IMR-90 (cell line): ENCODE results near the gene CYSRT1.

ENCODE experiments used
- BHLHE40 ChIP-seq: fragments of 150-350 bp; IDR thresholded peaks from 2 replicates; pipeline ENCODE4 v1.6.1; 2016; ENCODE audit warnings: mild to moderate bottlenecking, low read depth, low read length
- CEBPB ChIP-seq: IDR thresholded peaks from 2 replicates; pipeline ENCODE4 v1.6.1; 2012; ENCODE audit warnings: low read depth, low read length, improper control_type of control experiment
- CTCF ChIP-seq: conservative IDR thresholded peaks from 2 replicates; pipeline ENCODE4 v1.5.1; 2012; ENCODE audit warnings: mild to moderate bottlenecking, low read depth, low read length, improper control_type of control experiment
- ELK1 ChIP-seq: fragments of 150-350 bp; IDR thresholded peaks from 2 replicates; pipeline ENCODE4 v1.6.1; 2016; ENCODE audit warnings: low read depth, mild to moderate bottlenecking, low read length, moderate library complexity, borderline replicate concordance
- MAFK ChIP-seq: IDR thresholded peaks from 2 replicates; pipeline ENCODE4 v1.6.1; 2012; ENCODE audit warnings: low read depth, low read length, improper control_type of control experiment
- NFE2L2 ChIP-seq: fragments of 150-350 bp; IDR thresholded peaks from 2 replicates; pipeline ENCODE4 v1.6.1; 2016; ENCODE audit warnings: low read depth, mild to moderate bottlenecking, low read length
- POLR2A ChIP-seq: IDR thresholded peaks from 2 replicates; pipeline ENCODE4 v1.6.1; 2012; ENCODE audit warnings: mild to moderate bottlenecking, low read depth, low read length
- RCOR1 ChIP-seq: IDR thresholded peaks from 2 replicates; pipeline ENCODE4 v1.6.1; 2012; ENCODE audit warnings: mild to moderate bottlenecking, low read length, improper control_type of control experiment; ENCODE audit not compliant: insufficient replicate concordance
- RFX5 ChIP-seq: IDR thresholded peaks from 2 replicates; pipeline ENCODE4 v1.8.0; 2012; ENCODE audit warnings: low read depth, mild to moderate bottlenecking, low read length, moderate library complexity
- SMC3 ChIP-seq: fragments of 150-350 bp; IDR thresholded peaks from 2 replicates; pipeline ENCODE4 v1.6.1; 2016; ENCODE audit warnings: low read depth, mild to moderate bottlenecking, antibody characterized with exemption, low read length, moderate library complexity
- USF2 ChIP-seq: fragments of 150-350 bp; IDR thresholded peaks from 2 replicates; pipeline ENCODE4 v1.6.1; 2017; ENCODE audit warnings: mild to moderate bottlenecking, antibody characterized with exemption, low read length, low read depth

- TF ChIP-seq CTCF, result no peak
- no peak for TF ChIP-seq BHLHE40
- TF ChIP-seq RFX5, result no peak
- TF ChIP-seq ELK1, result no peak
- TF ChIP-seq RCOR1, result no peak
- no peak for TF ChIP-seq POLR2A
- TF ChIP-seq SMC3, result no peak
- no peak for TF ChIP-seq NFE2L2
- no peak for TF ChIP-seq MAFK
- TF ChIP-seq USF2, result no peak
- TF ChIP-seq CEBPB, result no peak
Observed at GRCh38 chr9:137245450-137246421, 20.8 kb downstream of the CYSRT1 start.
